ENCODE measurements around the gene IL26. TPM values are rescaled to one million over a fixed set of nuclear protein-coding genes. Genes with fewer than 3 reads are reported as not detected.

The IL26 gene
- total and polyA plus RNA-seq, 2 donors (not counting 3 experiments of a cell fraction or from before 2014, with no cell fraction given) = not detected

DNA sequence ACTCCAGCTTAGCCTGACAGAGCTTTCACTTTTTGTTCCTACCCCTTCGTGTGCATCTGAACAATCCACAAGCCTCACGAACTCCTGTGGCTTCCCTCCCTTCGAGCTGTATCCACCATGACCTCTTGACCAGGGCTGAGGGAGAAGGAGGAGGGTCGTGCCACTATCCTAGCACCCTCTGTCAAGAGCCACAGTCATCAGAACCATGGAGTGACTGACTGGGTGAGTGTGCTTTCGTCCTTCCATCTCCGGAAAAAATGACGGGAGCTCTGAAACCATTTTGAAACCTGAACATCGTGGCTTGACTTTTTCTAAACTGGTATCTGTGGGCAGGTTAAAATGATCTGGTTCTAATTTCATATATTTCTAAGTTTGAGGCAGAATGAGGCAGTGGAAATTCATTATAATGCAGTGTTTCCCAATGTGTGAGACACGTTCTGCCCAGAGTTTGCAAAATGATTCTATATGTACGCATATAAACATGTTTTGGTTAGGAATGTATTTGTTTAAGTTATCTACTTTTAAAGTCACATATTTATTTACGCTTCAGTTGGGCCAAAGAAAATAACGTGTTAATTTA lies 27.0 kb downstream of the IL26 start:
- H3K9ac ChIP-seq (replicated peaks; ENCODE audit: extremely low read depth, insufficient read depth, low read length) = no peak overlapping the region
- no TSS peak for BruUV-seq (replicated peaks)
- H3K36me3 ChIP-seq (ENCODE audit: control insufficient read depth in 2 of 2, extremely low read depth in 1 of 2, insufficient read depth in 2 of 2, low read length in 2 of 2) = no peaks in the 10 kb centered on the region
- ChIA-PET POLR2A (no interaction called here), CTCF (no interaction called here)
- TF ChIP-seq EZH2 (IDR thresholded peaks at IDR 0.05; ENCODE audit: borderline replicate concordance, low read depth, low read length, severe bottlenecking) = no peak
- no peak for TF ChIP-seq GATA2 (IDR thresholded peaks at IDR 0.05; ENCODE audit: insufficient read depth, insufficient read length, low read depth, low read length)
- no peak for TF ChIP-seq JUN (IDR thresholded peaks at IDR 0.05; ENCODE audit: borderline replicate concordance, insufficient read depth, insufficient read length, low read depth)
- no peak for TF ChIP-seq CTCF (IDR thresholded peaks at IDR 0.05; ENCODE audit: extremely low read depth in 1 of 2, insufficient read depth in 1 of 2, low read depth in 1 of 2, low read length in 2 of 2)
- TF ChIP-seq MAX (IDR thresholded peaks at IDR 0.05; ENCODE audit: insufficient read depth, insufficient read length) = no peak
- no peak for TF ChIP-seq FOS (IDR thresholded peaks at IDR 0.05; ENCODE audit: borderline replicate concordance, insufficient read depth, low read length)
- TF ChIP-seq POLR2A (IDR thresholded peaks at IDR 0.05; ENCODE audit: low read depth, low read length) = no peak
- TF ChIP-seq POLR2AphosphoS5 (IDR thresholded peaks at IDR 0.05; ENCODE audit: insufficient read depth, low read depth, low read length) = no peak
- no peak for TF ChIP-seq MYC (IDR thresholded peaks at IDR 0.05; ENCODE audit: low read depth, low read length)
- H3K27me3 ChIP-seq (ENCODE audit: control insufficient read depth in 2 of 2, insufficient read depth in 2 of 2, low read length in 2 of 2) = peaks cover 0 to 2% of the 10 kb centered on the region in 2 experiments
- H3K4me3 ChIP-seq (replicated peaks in 1 of 3; ENCODE audit: insufficient read depth in 1 of 3, low read depth in 1 of 3, low read length in 3 of 3) = no peak overlapping the region
- no peaks in the 10 kb centered on the region for H3K4me1 ChIP-seq (ENCODE audit: control insufficient read depth, extremely low read depth, insufficient read depth, low read length)
- H4K20me1 ChIP-seq (replicated peaks; ENCODE audit: control insufficient read depth, extremely low read depth, insufficient read depth, low read length) = no peaks in the 10 kb centered on the region
- intact Hi-C loops (cut with micrococcal nuclease) = no loop called here
- no peak overlapping the region for H3K27ac ChIP-seq (ENCODE audit: insufficient read depth, low read depth, low read length)
- dilution Hi-C loops (cut with MboI; ENCODE audit: extremely low pct_ligation_motif_present, low sequenced_read_pairs) = no loop called here
- DNase-seq (ENCODE audit: low read depth, low spot score) (no peak), FAIRE-seq (no peak)
- H3K9me1 ChIP-seq (replicated peaks; ENCODE audit: control insufficient read depth, extremely low read depth, insufficient read depth, low read length) = no peaks in the 10 kb centered on the region
- no peaks in the 10 kb centered on the region for H3K9me3 ChIP-seq (replicated peaks; ENCODE audit: control insufficient read depth, insufficient read depth, low read length)
- H2AFZ ChIP-seq (ENCODE audit: low read depth, low read length) = no peak overlapping the region
- no peaks in the 10 kb centered on the region for H3K79me2 ChIP-seq (ENCODE audit: control insufficient read depth, insufficient read depth, low read length)
- H3K4me2 ChIP-seq (ENCODE audit: insufficient read depth, low read length) = no peak overlapping the region
